ENCODE measurements around the gene KRT37.

Gene KRT37

GRCh38 chr17:41419716-41420115 is 4.7 kb downstream of the KRT37 start:
- TF ChIP-seq, protein P1, sequence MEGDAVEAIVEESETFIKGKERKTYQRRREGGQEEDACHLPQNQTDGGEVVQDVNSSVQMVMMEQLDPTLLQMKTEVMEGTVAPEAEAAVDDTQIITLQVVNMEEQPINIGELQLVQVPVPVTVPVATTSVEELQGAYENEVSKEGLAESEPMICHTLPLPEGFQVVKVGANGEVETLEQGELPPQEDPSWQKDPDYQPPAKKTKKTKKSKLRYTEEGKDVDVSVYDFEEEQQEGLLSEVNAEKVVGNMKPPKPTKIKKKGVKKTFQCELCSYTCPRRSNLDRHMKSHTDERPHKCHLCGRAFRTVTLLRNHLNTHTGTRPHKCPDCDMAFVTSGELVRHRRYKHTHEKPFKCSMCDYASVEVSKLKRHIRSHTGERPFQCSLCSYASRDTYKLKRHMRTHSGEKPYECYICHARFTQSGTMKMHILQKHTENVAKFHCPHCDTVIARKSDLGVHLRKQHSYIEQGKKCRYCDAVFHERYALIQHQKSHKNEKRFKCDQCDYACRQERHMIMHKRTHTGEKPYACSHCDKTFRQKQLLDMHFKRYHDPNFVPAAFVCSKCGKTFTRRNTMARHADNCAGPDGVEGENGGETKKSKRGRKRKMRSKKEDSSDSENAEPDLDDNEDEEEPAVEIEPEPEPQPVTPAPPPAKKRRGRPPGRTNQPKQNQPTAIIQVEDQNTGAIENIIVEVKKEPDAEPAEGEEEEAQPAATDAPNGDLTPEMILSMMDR (IDR thresholded peaks at IDR 0.05; ENCODE audit: control extremely low read depth, extremely low read depth, low read depth, missing control alignments): no peak
- POLR2A ChIA-PET: no interaction called here
- DNase-seq (ENCODE audit: extremely low spot score): no peak
- CTCF ChIA-PET: interaction anchor here (2.1 kb wide), 1 partner anchor 16 kb away, joined by 6 read pairs; no protein-coding TSS in a partner anchor

DNA sequence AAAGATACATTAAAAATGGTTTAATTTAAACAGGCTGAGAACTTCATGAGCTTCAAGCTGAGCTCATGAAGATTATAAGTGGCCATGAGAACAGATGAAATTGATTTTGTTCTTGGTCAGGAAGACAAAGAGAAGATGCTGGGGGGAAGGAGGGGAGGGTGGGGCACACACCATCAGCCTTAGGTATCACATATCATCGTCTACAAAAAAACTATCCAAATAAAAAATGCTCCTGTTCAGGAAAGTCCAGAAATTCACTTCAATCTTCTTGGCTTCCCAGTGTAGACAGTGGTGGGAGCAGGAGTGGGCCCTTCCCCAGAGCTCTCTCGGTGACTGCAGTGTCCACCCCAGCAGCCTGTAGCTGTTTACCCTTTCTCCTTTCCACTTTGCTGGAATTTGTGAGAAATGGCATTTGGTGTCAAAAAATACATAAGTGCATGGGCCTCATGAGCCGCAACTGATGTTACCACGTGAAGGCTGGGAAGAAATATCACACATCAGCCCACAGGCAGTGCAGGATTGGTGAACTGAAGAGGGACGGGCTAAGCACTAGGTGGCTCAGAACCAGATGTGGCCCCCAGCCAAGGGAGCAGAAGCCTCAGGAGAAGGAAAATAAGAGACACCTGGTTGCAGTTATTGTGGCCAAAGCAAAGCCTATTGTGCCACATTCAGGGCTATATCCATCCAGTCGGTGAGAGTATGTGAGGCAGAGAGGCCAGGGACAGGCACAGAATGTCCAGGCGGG is 6.1 kb downstream of the KRT37 start:
- DNase-seq (ENCODE audit: extremely low spot score): no peak
- CTCF ChIA-PET: interaction anchor here (0.8 to 2.1 kb wide), 6 partner anchors 10 to 245 kb away, joined by 3 to 13 read pairs (median 4); no protein-coding TSS in a partner anchor
- TF ChIP-seq, protein P1 (IDR thresholded peaks at IDR 0.05; ENCODE audit: control extremely low read depth, extremely low read depth, low read depth, missing control alignments): no peak
- POLR2A ChIA-PET: no interaction called here

GRCh38 chr17:41417576-41418015 is 6.8 kb downstream of the KRT37 start:
- ChIA-PET POLR2A (no interaction called here), CTCF (interaction anchor here (0.6 to 2.1 kb wide), 6 partner anchors 9 to 245 kb away, joined by 3 to 13 read pairs (median 4); no protein-coding TSS in a partner anchor)
- peak; percentile 41 for DNase-seq (ENCODE audit: extremely low spot score)
- TF ChIP-seq, protein P1 (IDR thresholded peaks at IDR 0.05; ENCODE audit: control extremely low read depth, extremely low read depth, low read depth, missing control alignments): peak; percentile 33

- DNase-seq (ENCODE audit: extremely low spot score): no peak
- ChIA-PET POLR2A (no interaction called here), CTCF (interaction anchor here (0.6 to 1.8 kb wide), 5 partner anchors 9 to 246 kb away, joined by 3 to 13 read pairs (median 3); no protein-coding TSS in a partner anchor)
- TF ChIP-seq, protein P1 (IDR thresholded peaks at IDR 0.05; ENCODE audit: control extremely low read depth, extremely low read depth, low read depth, missing control alignments): no peak
Measured at GRCh38 chr17:41417127-41417526, 7.3 kb downstream of the KRT37 start.

- TF ChIP-seq, protein P1 (IDR thresholded peaks at IDR 0.05; ENCODE audit: control extremely low read depth, extremely low read depth, low read depth, missing control alignments): no peak
- ChIA-PET CTCF (interaction anchor here (1.8 kb wide), 1 partner anchor 8 kb away, joined by 13 read pairs; no protein-coding TSS in a partner anchor), POLR2A (no interaction called here)
- DNase-seq (ENCODE audit: extremely low spot score): no peak
Measured at GRCh38 chr17:41416479-41416878, 7.9 kb downstream of the KRT37 start.

DNA sequence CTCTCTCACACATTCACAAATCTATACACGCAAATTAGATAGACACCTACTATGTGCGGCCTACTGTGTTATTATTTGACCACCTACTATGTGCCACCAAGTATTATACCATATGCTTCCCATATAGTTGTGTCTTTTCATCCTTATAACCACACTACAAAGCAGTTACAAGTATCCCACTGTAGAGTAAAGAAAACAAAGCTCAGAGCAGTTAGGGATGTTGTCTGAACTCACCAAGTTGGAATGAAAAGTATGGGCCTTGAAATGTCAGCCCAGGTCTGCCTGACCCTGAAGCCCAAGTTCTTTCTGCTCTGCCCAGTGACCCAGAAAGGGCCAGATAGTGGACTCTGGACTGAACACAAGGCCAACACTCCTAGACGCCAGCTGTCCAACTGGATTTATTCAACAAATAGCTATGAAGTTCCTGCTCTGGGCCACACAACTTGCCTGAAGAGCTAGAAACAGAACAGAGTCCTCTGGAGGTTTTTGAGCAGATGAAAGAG is 8.5 kb downstream of the KRT37 start:
- ChIA-PET POLR2A (no interaction called here), CTCF (no interaction called here)
- TF ChIP-seq, protein P1 (IDR thresholded peaks at IDR 0.05; ENCODE audit: control extremely low read depth, extremely low read depth, low read depth, missing control alignments): no peak
- no peak for DNase-seq (ENCODE audit: extremely low spot score)
